Urinary bladder (tissue), 4 donors: ENCODE data around the gene HOXC4. TPM values are rescaled to one million over a fixed set of nuclear protein-coding genes. Genes with fewer than 3 reads are reported as not detected.
A peak's percentile ranks its signal among the peaks of the same experiment; 100 is the strongest.

ENCODE experiments used
- DNase-seq: peaks from one replicate; pipeline ENCODE4 v3.0.0-alpha.2; 2015; ENCODE audit errors: extremely low spot score
- H3K27ac ChIP-seq: one replicate; pipeline ENCODE4 v1.5.1; 2013; ENCODE audit warnings: low read depth, mild to moderate bottlenecking, moderate library complexity
- H3K36me3 ChIP-seq: one replicate; pipeline ENCODE4 v1.6.1; 2013; ENCODE audit warnings: mild to moderate bottlenecking, moderate library complexity; ENCODE audit not compliant: insufficient read depth
- H3K4me1 ChIP-seq: one replicate; pipeline ENCODE4 v1.6.1; 2013; ENCODE audit warnings: mild to moderate bottlenecking, moderate library complexity; ENCODE audit not compliant: insufficient read depth
- H3K4me3 ChIP-seq: one replicate; pipeline ENCODE4 v1.5.1; 2013; ENCODE audit warnings: low read depth, low read length
- WGBS: extraction: QIAGEN DNeasy Blood & Tissue Kit; methylation state at CpG from one replicate; pipeline ENCODE4 v1.1.7; 2013; 5-methylcytosine and 5-hydroxymethylcytosine counted together
- polyA plus RNA-seq: library from polyadenylated mRNA; stranded (reverse); fragments of 200-250 nt; gene quantifications from one replicate; pipeline ENCODE4 v1.2.3, GENCODE V29; 2013
- total RNA-seq: library from RNA; depleted of rRNA; stranded (reverse); fragments of >200 nt; gene quantifications from one replicate; pipeline ENCODE4 v1.2.3, GENCODE V29; 2014
- donor health status: healthy with polysubstance abuse.
- donor health status: healthy.

HOXC4 gene
- total RNA-seq (1.6 TPM), polyA plus RNA-seq (0.58 TPM)

- 6% methylated on average over 52 of the region's 52 CpGs for WGBS
- Histone ChIP-seq H3K4me1 (peaks cover 3% of the 10 kb centered on the region), H3K36me3 (no peaks in the 10 kb centered on the region), H3K4me3 (peak within 1 kb of the TSS; percentile 23), H3K27ac (no peak within 1 kb of the TSS)
- no peak for DNase-seq
Measured at GRCh38 chr12:54053751-54054741, at the start of gene HOXC4. Gene HOXC4, plus strand, starts transcription at chr12:54053835. Its CDS starts 88 bp downstream, at chr12:54053923.

DNA sequence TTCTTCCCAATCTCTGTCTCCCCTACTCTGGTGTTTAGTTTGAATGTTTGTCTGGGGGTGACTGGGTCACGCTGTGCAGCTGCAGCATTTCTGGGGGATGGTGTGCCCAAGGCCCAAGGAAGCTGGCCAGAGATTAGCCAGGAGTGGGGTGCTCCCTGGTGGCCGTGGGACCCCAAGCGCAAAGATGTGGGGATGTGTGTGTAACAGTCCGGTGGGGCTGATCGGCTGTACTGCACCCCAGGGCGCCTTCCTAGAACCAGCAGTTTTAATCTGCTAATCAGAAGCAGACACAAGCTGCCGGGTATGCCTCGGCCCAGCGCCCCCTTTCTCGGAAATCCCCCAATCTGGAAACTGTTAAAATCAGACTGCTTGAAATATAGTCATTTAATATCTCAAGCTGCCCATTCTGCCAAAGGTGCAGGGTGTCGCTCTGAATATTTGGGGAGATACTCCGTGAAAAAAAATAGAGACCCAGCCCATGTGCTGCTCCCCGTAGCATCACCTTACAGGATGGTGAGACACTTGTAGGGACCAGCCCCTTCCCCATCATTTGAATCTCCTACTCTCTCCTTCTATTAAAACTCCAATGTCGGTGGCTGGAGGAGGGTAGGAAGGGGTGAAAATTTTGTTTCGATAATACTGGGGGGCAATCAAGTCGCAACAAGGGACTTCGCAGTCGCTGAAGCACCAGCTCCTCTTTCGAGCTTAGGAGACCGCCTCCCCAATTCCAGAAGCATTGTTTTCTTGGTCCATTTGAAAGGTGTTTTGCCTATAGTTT lies 49.4 kb upstream of the HOXC4 start:
- Histone ChIP-seq H3K27ac (no peak overlapping the region), H3K4me1 (no peaks in the 10 kb centered on the region), H3K4me3 (no peak overlapping the region), H3K36me3 (no peaks in the 10 kb centered on the region)
- WGBS: 45% methylated on average over 20 of the region's 20 CpGs
- DNase-seq: no peak

DNA sequence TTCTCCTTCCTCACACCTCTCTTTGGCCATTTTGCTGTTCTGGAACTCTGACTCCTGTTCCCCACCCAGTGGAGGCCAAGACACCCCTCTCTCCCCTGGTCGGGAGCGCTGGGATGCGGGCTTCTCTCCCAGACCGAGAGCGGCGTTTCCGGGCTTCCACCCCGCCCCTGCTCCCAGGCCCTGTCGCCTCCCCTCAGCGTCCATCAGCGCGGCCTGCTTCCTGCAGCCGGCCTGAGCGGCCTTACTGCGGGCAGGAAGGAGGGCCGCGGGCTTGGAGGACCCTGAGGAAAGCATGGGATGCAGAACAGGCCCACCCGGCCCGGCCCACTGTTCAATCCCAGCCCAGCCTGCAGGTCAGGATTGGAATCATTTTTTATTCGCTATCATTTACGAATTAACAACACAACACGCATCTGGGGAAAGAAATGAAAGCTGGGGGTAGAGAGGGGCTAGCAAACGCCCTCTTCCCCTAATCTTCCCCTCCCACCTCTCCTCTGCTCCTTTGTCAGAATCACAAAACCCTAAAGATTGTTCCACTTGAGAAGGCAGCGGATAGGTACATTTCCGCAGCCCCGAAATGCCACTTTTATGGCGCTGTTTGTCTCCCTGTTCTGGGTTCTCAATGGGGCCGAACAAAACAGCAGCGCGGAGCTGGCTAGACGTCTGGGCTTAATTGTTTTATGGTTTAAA lies 48.6 kb upstream of the HOXC4 start:
- Histone ChIP-seq H3K4me3 (no peak overlapping the region), H3K27ac (no peak overlapping the region), H3K36me3 (no peaks in the 10 kb centered on the region), H3K4me1 (no peaks in the 10 kb centered on the region)
- 30% methylated on average over 31 of the region's 31 CpGs for WGBS
- no peak for DNase-seq

DNA sequence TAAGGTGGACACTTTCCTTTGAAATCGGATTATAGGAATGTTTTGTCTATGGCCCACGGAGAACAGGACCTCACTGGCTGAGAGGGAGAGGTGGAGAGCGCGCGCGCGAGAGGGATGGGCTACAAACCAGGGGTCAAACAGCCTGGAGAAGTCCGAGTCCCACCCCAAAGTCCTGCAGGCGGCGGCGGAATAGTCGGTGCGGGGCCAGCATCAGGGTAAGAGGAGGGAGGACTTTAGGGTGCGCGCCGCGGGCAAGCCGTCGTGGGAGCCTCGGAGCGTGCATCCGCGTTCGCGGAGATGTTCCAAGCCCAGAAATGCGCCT lies 48.1 kb upstream of the HOXC4 start:
- no peaks in the 10 kb centered on the region for H3K36me3 ChIP-seq
- H3K4me3 ChIP-seq: no peak overlapping the region
- 10% methylated on average over 26 of the region's 26 CpGs for WGBS
- no peak overlapping the region for H3K27ac ChIP-seq
- no peak for DNase-seq
- H3K4me1 ChIP-seq: no peaks in the 10 kb centered on the region

- no peaks in the 10 kb centered on the region for H3K36me3 ChIP-seq
- 14% methylated on average over 39 of the region's 39 CpGs for WGBS
- no peaks in the 10 kb centered on the region for H3K4me1 ChIP-seq
- peak; percentile 76 for DNase-seq
- H3K4me3 ChIP-seq: no peak overlapping the region
- no peak overlapping the region for H3K27ac ChIP-seq
Measured at GRCh38 chr12:54005853-54006558, 47.6 kb upstream of the HOXC4 start.

- DNase-seq: no peak
- Histone ChIP-seq H3K36me3 (no peaks in the 10 kb centered on the region), H3K27ac (no peak overlapping the region), H3K4me3 (no peak overlapping the region), H3K4me1 (no peaks in the 10 kb centered on the region)
- 48% methylated on average over 22 of the region's 22 CpGs for WGBS
Measured at GRCh38 chr12:54006559-54007220, 46.9 kb upstream of the HOXC4 start.

DNA sequence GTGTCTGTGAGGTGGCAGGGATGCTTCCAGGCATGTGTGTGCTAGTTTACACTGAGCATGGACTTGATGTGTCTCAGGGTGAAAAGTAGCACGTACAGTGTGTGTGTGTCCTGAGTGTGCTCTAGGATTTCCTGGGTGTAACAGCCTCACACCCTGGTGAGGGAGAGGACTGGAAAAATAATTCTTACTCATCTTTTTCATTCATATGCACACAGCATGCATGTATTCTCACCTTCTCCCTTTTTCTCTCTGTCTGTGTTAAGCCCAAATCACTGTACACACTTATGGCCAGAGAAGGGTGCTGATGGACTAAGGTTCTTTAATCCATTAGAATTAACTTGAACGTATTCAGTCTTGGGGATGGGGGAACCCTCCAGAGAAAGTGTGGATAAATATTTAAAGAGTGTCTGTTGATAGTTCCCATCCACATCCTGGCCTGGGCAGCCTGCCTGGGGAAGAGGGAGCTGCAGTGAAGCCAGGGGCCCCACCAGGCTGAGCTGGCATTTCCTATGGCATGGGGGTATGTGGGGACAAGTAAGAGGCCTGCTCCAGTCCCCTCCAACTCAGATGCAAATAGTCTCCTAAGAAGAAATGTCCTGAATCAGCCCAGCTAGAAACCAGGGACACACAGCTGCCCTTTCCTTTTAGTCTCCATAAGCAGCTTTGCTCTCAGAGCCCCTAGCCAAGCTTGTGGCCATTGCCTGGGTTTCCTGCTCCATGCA lies 45.9 kb upstream of the HOXC4 start:
- Histone ChIP-seq H3K4me1 (no peaks in the 10 kb centered on the region), H3K27ac (no peak overlapping the region), H3K36me3 (no peaks in the 10 kb centered on the region), H3K4me3 (no peak overlapping the region)
- WGBS: 62% methylated on average over 2 of the region's 2 CpGs
- DNase-seq: no peak

GRCh38 chr12:54008260-54008552 lies 45.4 kb upstream of the HOXC4 start:
- no peaks in the 10 kb centered on the region for H3K4me1 ChIP-seq
- H3K27ac ChIP-seq: no peak overlapping the region
- no peak for DNase-seq
- no peaks in the 10 kb centered on the region for H3K36me3 ChIP-seq
- WGBS: 45% methylated on average over 2 of the region's 2 CpGs
- H3K4me3 ChIP-seq: no peak overlapping the region

GRCh38 chr12:54009171-54010052 lies 44.2 kb upstream of the HOXC4 start:
- H3K4me3 ChIP-seq: peak overlapping the region; percentile 2
- no peaks in the 10 kb centered on the region for H3K4me1 ChIP-seq
- WGBS: 4% methylated on average over 51 of the region's 51 CpGs
- H3K36me3 ChIP-seq: no peaks in the 10 kb centered on the region
- no peak for DNase-seq
- no peak overlapping the region for H3K27ac ChIP-seq

DNA sequence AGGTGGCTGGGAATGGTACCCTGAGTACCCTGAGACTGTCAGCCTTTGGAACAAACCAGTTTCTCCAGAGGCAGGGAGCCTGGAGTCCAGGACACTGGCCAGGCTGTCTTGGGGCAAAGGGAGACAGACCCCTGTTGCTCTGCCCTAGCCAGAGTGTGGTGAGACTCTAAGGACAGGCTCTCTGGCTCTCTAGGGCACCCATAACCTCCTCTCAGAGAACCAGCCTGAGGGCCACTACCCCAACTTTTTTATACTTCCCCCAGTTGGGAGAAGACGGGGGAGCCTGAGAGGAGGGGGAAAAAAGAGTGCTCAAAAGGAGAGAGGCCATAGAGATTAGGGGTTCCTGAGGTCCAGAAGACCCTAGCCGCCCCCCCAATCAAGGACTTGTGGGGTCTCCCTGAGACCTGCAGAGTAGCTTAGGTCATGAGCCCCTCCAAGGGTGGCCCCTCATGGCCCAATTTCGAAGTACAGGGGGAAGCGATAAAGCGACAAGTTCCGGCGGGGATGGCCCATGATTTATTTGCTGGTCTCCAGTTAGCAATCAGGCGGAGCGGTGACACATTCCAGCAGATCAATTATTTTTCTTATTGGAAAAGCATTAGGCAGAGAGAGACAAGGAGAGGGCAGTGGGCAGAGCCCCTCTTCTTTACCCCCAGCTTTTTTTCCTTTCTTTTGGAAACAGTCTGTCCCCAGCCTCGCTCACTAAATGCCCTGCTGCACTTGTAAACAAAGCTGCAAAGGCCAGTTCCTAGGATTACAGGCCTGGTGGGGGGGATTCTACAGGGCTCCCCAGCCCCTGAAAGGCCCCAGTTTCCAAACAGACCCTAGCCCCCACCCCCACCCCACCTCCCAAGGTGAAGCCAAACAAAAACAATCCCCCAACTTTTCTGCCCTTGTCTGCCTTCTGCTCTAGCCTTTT lies 43.3 kb upstream of the HOXC4 start:
- Histone ChIP-seq H3K4me3 (no peak overlapping the region), H3K36me3 (no peaks in the 10 kb centered on the region), H3K4me1 (no peaks in the 10 kb centered on the region), H3K27ac (no peak overlapping the region)
- DNase-seq: no peak
- WGBS: 25% methylated on average over 10 of the region's 10 CpGs
